Bronchial epithelial cell (primary cell): Measurements from ENCODE around the gene SLAMF7. TPM values are rescaled to one million over a fixed set of nuclear protein-coding genes. Genes with fewer than 3 reads are reported as not detected.

Experiments
- DNase-seq: peaks from one replicate; pipeline ENCODE4 v3.0.0-alpha.2; 2010; ENCODE audit warnings: low read depth
- FAIRE-seq: peaks from 2 replicates; lab custom pipeline; 2011; peaks lifted over from hg19 to GRCh38; lab: Jason Lieb, UNC
- H3K27me3 ChIP-seq: 2 replicates; pipeline ENCODE4 v1.5.1; 2011; ENCODE audit warnings: low read length; ENCODE audit not compliant: control insufficient read depth, insufficient read depth
- H3K36me3 ChIP-seq: 2 replicates; pipeline ENCODE4 v1.5.1; 2011; ENCODE audit warnings: low read length; ENCODE audit not compliant: control insufficient read depth, insufficient read depth
- H3K4me3 ChIP-seq: 2 replicates; pipeline ENCODE4 v1.5.1; 2011; ENCODE audit warnings: mild to moderate bottlenecking, low read depth, low read length, control low read depth
- CTCF ChIP-seq: IDR thresholded peaks from 2 replicates; pipeline ENCODE4 v1.5.1; 2011; ENCODE audit warnings: mild to moderate bottlenecking, moderate library complexity, low read length, control low read depth, inconsistent platforms; ENCODE audit not compliant: insufficient read depth, severe bottlenecking
- total RNA-seq: library from RNA; depleted of rRNA; stranded (reverse); fragments of >200 nt; gene quantifications from 2 replicates; pipeline ENCODE4 v1.2.1, GENCODE V29; 2014

SLAMF7 gene
- total RNA-seq, 1 donor from 2014 or later = 0.79 TPM

DNA sequence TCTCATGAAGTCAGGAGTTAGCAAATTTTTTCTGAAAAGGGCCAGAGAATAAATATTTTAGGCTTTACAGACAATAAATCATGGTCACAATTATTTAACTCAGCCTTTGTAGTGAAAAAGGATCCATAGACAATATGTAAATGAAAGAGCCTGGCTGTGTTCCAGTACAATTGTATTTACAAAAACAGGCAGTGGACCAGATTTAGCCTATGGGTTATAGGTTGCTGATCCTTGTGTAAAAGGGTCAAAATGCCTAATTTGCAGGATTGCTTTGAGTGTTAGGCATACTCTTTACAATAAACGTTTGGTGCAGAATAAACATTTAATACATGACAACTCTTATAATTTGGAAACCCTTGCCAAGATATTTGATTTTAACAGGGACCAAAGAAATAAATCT, 6.5 kb downstream of the SLAMF7 start:
- no peak overlapping the region for H3K4me3 ChIP-seq
- DNase-seq (no peak), FAIRE-seq (no peak)
- H3K27me3 ChIP-seq = no peaks in the 10 kb centered on the region
- no peak for TF ChIP-seq CTCF
- H3K36me3 ChIP-seq = no peaks in the 10 kb centered on the region

GRCh38 chr1:160746836-160747500, 7.9 kb downstream of the SLAMF7 start:
- FAIRE-seq (no peak), DNase-seq (no peak)
- no peak for TF ChIP-seq CTCF
- Histone ChIP-seq H3K4me3 (no peak overlapping the region), H3K27me3 (no peaks in the 10 kb centered on the region), H3K36me3 (no peaks in the 10 kb centered on the region)

GRCh38 chr1:160747717-160748116, 8.7 kb downstream of the SLAMF7 start:
- Histone ChIP-seq H3K4me3 (no peak overlapping the region), H3K36me3 (no peaks in the 10 kb centered on the region), H3K27me3 (peaks cover 2% of the 10 kb centered on the region)
- TF ChIP-seq CTCF = no peak
- DNase-seq (peak; percentile 66), FAIRE-seq (no peak)

DNA sequence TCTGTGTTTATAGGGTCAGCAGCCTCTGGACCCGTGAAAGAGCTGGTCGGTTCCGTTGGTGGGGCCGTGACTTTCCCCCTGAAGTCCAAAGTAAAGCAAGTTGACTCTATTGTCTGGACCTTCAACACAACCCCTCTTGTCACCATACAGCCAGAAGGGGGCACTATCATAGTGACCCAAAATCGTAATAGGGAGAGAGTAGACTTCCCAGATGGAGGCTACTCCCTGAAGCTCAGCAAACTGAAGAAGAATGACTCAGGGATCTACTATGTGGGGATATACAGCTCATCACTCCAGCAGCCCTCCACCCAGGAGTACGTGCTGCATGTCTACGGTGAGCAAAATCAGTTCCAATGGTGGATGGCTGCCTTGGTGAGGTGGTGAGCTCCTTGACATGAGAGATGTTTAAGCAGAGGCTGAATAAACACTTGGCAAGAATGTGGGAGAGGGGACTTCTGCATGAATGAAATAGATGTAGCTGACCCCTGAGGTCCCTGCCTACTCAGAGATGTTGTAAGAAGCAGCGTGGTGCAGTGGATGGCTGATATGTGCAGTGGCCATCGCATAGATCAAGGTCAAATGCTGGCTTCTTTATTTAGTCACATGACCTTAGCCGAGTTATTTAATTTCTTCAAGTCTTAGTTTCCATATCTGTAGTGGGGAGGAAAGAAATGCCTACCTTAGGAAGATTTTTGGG, 9.3 kb downstream of the SLAMF7 start:
- Histone ChIP-seq H3K36me3 (no peaks in the 10 kb centered on the region), H3K27me3 (peaks cover 2% of the 10 kb centered on the region), H3K4me3 (no peak overlapping the region)
- DNase-seq = peak; percentile 83
- peak; percentile 96 for FAIRE-seq
- peak; percentile 43 for TF ChIP-seq CTCF

DNA sequence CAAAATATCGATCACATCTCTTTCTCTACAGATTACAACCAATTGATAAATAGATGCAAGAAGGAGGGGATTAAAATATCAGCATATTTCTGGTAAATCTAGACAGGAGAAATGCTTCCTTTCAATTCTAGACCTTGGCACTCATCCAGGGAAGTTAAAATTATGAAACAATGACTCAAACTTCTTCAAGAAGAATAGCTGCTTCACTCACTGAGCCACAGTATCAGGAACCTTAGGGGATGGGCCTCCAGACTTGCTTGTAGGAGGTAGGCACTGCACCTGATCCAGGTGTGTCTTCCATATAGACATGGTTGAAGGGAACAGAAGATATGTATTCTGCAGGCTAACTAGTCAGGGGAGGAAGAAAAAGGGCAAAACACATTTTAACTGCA, 9.8 kb downstream of the SLAMF7 start:
- DNase-seq = peak; percentile 79
- no peak for TF ChIP-seq CTCF
- Histone ChIP-seq H3K27me3 (peaks cover 2% of the 10 kb centered on the region), H3K36me3 (no peaks in the 10 kb centered on the region), H3K4me3 (no peak overlapping the region)
- no peak for FAIRE-seq
